GM12801 (cell line): ENCODE measurements around the gene GAMT.

Source experiments
- TF ChIP-seq, protein P1 (sequence below): IDR thresholded peaks from one replicate; pipeline ENCODE4 v1.5.1; 2011; ENCODE audit warnings: control low read depth; ENCODE audit not compliant: insufficient read length; ENCODE audit errors: extremely low read depth

Gene GAMT

DNA sequence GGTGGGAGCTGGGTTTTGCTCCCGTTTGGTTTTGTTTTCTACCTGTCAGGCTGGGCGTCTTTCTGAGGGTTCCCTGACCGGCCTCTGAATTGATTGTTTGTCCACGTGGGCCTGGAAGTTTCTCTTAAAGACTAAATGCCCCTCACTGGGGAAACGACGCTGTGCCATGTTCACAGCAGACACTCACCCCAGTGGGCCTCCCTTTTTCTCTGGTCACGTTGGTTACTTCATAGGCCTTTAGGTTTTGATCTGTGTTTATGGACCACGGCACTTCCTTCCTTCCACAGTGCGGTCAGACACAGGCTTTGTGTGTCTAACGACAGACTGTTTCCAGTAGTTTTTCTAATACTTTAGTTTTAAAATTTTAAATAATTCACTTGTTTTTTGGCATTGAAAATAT is 37.7 kb downstream of the GAMT start:
- TF ChIP-seq, protein P1, sequence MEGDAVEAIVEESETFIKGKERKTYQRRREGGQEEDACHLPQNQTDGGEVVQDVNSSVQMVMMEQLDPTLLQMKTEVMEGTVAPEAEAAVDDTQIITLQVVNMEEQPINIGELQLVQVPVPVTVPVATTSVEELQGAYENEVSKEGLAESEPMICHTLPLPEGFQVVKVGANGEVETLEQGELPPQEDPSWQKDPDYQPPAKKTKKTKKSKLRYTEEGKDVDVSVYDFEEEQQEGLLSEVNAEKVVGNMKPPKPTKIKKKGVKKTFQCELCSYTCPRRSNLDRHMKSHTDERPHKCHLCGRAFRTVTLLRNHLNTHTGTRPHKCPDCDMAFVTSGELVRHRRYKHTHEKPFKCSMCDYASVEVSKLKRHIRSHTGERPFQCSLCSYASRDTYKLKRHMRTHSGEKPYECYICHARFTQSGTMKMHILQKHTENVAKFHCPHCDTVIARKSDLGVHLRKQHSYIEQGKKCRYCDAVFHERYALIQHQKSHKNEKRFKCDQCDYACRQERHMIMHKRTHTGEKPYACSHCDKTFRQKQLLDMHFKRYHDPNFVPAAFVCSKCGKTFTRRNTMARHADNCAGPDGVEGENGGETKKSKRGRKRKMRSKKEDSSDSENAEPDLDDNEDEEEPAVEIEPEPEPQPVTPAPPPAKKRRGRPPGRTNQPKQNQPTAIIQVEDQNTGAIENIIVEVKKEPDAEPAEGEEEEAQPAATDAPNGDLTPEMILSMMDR, result no peak

DNA sequence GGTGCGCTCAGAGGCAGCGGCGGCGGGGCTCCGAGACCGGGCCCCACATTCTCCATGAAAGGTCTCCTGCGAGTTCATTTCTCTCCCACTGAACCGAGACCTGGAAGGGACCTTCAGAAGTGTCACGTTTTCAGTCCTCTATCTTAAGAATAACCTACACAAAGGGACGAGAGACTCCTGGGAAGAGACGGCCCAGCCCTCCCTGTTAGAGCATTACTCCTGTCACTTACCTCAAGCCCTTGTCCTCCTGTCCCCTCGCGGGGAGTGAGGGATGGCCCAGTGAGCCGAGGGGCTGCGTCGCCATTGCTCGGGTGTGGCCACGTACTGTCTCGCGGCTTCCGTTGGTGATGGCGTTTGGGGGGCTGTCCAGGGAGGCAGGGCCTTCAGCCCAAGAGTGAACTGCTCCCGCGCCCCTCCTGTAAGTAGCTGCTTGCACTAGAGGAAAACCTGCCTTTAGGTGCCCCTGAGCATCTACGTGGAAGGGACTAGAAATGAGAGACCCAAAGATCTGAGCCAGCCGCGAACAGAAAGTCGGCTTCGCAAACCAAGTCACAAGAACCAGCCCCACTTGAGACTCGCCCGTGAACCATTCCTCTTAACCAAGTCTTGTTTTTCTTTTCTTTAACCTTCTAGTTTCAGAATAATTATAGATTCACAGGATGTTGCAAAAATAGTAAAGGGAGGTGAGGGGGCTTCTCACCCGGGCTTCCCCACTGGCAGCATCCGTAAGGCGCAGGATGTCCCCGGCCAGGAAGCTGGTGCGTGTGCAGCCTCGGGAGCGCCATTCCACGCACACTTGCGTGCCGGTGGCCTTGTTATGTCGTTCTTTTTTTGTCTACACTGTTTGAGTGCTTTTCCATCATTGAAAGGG is 38.7 kb downstream of the GAMT start:
- TF ChIP-seq, protein P1, result no peak

DNA sequence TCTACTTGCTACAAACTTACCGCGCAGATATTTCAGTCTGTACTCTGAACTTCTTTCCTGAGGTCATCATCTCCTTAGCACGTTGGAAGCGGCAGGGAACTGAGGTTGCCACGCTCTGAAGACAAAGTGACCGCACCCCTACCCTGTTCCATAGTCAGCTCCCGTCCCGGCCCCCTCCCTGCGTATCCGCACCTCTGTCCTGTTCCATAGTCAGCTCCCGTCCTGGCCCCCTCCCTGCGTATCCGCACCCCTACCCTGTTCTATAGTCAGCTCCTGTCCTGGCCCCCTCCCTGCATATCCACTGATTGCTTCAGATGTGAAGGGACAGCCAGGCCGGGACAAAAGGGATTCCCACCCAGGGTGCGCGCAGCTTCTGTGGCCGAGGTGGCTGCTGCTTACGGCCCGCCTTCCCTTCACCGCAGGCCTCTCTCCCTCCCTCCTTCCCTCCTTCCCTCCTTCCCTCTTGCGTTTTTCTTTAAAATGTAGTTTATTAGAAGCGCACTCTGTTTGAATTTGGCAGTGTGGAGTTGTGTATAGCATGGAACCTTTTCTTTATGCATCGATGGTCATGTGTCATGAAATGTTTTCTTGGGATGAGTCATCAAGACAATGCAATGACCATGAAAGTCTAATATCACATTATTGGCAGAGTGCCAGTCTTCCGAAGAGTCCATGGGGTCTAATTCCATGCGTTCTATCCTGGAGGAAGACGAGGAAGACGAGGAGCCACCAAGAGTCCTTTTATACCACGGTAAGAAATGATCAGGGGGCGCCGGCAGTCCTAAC is 39.5 kb downstream of the GAMT start:
- TF ChIP-seq, protein P1, result no peak

DNA sequence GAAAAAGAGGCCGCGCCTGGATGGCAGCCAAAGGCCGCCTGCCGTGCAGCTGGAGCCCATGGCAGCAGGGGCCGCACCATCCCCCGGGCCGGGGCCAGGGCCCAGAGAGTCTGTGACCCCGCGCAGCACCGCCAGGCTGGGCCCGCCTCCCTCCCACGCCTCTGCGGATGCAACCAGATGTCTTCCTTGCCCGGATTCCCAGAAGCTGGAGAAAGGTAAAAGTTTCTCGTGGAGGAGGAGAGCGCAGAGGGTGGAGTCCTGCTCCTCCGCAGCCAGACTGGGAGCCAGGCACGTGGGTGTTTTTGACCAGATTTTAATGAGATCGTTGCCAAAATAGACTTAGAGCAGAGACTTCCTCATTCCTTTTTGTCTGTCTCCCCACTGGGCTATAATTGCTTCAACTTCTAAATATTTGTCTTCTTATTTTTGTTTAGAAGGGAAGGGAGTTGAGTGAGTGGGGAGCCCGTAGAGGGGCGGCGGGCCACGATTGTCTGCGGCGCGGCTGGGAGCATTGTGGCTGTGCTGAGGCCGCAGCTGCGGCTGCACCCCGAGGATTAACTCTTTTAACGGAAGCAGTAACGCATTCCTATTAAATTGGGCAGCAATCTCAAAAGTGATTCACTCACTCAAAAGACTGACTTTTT is 40.4 kb downstream of the GAMT start:
- TF ChIP-seq, protein P1, result no peak

DNA sequence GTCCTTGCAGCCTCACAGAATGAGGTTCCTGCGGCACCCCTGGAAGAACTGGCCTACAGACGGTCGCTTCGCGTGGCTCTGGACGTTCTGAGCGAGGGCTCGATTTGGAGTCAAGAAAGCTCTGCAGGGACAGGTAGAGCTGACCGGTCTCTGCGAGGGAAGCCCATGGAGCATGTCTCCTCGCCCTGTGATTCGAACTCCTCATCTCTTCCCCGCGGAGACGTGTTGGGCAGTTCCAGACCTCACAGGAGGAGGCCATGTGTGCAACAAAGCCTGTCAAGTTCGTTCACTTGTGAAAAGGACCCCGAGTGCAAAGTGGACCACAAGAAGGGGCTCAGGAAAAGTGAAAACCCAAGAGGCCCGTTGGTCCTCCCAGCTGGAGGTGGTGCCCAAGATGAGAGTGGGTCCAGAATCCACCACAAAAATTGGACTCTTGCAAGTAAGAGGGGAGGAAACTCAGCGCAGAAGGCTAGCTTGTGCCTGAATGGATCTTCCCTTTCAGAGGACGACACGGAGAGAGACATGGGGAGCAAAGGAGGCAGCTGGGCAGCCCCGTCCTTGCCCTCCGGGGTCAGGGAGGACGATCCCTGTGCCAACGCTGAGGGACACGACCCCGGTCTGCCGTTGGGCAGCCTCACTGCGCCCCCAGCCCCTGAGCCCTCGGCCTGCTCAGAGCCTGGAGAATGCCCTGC is 41.1 kb downstream of the GAMT start:
- TF ChIP-seq, protein P1, result no peak

DNA sequence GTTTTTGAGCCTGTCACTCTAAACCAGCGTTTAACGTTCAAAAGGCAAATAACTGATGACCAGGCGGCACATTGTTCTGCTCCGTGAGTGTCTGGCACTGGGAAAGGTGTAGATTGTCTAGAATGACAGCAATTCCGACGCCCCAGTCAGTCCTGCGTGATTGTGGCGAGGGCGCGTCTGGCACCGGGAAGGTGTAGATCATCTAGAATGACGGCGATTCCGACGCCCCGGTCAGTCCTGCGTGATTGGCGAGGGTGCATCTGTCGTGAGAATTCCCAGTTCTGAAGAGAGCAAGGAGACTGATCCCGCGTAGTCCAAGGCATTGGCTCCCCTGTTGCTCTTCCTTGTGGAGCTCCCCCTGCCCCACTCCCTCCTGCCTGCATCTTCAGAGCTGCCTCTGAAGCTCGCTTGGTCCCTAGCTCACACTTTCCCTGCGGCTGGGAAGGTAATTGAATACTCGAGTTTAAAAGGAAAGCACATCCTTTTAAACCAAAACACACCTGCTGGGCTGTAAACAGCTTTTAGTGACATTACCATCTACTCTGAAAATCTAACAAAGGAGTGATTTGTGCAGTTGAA is 43.7 kb downstream of the GAMT start:
- TF ChIP-seq, protein P1, result no peak
